HL-60 (cell line): ENCODE results near the gene TBATA.

Experiments
- CTCF ChIP-seq: IDR thresholded peaks from one replicate; pipeline ENCODE4 v1.5.1; 2011; ENCODE audit warnings: low read length, control low read depth, inconsistent platforms; ENCODE audit not compliant: insufficient read depth
- POLR2AphosphoS5 ChIP-seq: IDR thresholded peaks from 2 replicates; pipeline ENCODE4 v1.6.1; 2012; ENCODE audit warnings: low read depth

- no peak for TF ChIP-seq CTCF
- TF ChIP-seq POLR2AphosphoS5: no peak
These were observed 34.9 kb downstream of the TBATA start for GRCh38 chr10:70750156-70750703.
